ENCODE measurements around the gene ZNHIT2.

GRCh38 chr11:65131417-65131776, 13.9 kb upstream of the ZNHIT2 start:
- TF ChIP-seq CTCF (IDR thresholded peaks at IDR 0.05), result no peak
- no peak for TF ChIP-seq POLR2AphosphoS5 (IDR thresholded peaks at IDR 0.05)
